ENCODE data around the gene SLIT1.
"Not testable (repeated sequence)": the region's sequence is repeated elsewhere in the genome, so short reads cannot be mapped to it uniquely, and the experiment has no call there.

Gene SLIT1

DNA sequence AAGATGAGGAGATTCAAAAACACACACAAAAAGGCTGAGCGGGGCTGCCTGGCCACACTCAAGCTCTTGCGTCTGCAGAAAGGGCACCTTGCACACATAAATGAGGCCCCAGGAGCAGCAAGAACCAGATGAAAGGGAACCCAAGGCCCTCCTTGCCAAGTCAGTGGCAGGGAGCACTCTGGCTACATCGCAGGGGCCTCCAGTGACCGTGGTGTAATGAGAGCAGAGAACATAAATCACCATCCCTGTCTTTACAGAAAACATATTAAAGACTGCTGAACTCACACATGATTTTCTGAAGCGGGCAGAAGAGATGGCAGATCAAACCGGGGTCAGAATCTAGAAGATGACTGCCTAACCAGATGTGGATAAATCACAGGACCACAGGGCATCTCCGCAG is 80.5 kb downstream of the SLIT1 start:
- DNase-seq, result no peak

DNA sequence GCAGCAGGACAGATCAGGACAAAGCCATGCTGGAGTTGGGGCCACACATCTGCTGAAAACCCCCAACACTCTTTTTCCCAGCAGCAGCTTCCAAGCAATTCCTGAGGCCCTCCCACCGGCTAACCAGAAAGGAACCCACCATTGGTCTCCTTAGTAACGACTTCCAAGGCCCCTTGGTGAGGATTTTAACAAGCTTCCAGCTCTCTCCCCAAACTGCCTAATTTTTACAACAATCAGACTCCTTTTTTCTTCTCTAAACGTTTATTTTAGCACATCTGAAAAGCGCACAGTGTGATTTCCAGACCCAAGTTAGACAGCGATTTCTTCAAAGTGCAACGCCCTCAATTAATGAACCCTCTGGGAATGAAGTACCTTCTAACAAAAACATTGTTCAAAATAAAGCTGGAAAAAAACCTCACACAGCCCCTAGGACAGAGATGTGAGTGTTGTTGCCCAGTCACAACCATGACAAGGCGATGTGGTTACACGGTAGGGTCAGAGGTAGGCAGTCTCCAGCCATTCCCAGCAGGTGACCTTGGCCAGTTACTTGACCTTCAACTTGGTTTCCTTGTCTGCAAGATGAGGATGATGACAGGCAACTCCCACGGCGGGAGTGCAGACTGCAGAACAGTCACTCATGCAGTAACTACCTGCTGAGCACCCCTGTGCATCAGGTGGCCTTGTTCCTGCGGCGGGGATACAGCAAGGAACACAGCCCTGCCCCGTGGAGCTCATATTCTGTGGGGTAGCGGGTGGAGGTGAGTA is 82.3 kb downstream of the SLIT1 start:
- no peak for DNase-seq

DNA sequence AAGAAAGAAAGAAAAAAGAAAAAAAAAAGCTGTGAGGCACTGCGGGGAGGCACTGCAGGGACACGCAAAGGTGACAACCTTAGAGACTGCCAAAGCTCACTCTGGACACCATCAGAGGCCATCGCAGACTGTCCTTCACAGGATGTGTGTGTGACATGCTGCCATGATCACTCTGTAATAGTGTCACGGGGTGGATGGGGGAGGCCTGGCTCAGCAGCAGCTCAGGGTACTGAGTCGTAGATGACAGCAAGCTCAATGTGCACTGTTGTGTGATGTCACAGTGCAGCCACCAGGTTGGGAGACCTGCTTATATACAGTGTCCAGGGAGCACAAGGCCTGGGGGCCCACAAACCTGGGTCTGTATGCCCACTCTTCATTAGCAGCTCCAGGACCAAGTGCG is 83.3 kb downstream of the SLIT1 start:
- no peak for DNase-seq

DNA sequence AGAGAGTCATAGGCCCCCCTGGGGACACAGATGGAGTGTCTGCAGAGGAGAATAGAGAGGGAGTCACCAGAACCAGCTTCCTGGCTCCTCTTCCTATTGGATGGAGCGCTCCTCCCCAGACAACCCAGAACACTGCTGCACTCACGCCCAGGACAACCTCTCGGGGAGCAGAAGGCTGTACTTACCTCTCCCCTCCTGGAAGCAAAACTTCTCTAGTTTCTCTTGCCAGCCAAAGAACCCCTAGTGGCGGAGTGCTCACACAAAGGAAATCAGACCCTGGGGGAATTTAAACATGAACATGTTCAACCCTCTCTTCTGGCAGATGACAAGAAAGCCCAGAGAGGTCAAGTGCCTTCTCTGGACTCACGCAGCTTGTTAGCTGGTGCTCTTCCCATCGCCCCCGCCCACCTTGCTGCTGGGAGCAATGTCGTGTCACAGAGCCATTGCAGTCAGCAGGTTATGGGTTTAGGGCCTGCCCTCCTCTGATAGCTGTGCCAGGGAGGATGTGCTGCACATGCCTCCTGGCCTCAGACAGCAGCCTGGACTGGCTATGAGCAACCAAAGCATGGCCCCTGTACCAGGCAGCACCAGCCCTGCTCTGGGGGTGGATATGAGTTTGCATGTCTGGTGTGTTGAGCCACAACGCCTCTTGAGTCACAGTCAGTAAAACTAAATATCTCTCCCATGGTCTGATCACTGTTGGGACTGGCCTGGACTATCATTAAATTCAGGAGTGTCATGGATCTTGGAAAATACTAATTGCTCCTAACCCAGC is 84.4 kb downstream of the SLIT1 start:
- no peak for DNase-seq

DNA sequence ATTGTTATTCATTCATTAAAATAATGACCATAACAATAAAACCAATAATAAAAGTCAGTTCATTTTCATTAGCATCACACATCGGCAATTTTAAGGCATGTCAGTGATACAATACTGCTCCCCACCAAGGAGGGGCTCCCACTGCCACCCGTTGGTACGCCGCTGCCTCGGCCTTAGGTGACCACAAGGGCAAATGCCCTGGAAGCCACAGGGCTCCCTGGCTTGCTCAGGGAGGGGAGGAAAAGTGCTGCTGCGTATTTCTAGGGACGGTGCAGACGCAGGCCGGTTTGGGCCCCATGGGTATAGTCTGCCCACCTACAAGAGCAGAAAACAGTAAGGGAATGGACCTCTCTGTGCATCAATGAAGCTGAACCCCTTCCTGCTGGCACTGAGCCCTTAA is 85.1 kb downstream of the SLIT1 start:
- DNase-seq, result no peak

DNA sequence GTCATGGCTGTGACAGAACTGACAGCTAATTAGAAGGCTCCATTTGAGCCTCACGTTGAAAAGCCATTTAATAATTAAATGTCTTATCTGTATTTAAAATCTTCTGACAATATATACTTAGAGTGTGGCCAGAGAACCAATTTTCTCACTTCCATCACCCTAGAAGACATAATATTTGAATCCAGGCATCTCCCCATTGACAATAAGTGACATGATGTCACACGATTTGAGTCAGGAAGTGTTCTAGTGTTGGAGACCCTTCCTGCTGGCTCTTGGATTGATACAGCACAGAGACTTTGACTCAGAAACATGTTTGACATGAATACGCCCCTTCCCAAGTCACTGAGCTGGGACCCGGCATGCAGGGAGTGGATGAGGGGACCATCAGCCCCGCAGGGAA is 85.9 kb downstream of the SLIT1 start:
- no peak for DNase-seq

DNA sequence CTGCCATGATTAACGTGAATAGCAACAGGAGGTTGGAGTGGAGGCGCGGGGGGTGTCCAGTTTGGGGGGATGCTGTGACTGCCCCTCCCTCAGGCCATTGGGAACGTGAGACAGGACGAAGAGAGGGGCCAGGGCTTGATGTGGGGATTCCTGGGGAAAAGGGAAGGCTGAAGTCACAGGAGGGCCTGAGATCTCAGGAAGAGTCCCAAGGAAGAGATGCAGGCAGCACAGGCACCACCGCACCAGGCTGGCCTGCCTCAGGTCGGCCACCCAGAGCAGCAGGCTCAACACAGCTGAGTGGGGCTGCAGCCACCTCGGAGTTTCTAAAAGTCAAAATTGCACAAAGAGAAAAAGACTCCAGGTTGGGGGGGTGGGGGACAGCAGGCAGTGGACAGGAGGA is 86.7 kb downstream of the SLIT1 start:
- DNase-seq, result no peak

DNA sequence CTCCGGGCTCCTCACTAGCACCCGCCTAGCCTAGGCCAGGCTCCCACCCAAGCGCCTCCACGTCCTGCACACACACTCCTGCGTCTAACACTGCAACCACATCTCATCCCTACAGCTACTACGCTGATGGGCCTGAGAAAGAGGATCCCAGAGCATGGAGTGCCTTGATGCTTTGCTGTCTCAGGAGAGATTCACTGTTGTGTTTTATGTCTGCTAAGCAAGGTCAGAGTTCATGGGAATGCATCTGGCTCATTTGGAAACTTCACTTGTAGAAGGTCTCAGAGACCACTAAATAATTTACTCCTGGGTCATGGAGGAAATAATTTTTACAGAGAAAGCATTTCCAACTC is 88.7 kb downstream of the SLIT1 start:
- DNase-seq, result no peak

DNA sequence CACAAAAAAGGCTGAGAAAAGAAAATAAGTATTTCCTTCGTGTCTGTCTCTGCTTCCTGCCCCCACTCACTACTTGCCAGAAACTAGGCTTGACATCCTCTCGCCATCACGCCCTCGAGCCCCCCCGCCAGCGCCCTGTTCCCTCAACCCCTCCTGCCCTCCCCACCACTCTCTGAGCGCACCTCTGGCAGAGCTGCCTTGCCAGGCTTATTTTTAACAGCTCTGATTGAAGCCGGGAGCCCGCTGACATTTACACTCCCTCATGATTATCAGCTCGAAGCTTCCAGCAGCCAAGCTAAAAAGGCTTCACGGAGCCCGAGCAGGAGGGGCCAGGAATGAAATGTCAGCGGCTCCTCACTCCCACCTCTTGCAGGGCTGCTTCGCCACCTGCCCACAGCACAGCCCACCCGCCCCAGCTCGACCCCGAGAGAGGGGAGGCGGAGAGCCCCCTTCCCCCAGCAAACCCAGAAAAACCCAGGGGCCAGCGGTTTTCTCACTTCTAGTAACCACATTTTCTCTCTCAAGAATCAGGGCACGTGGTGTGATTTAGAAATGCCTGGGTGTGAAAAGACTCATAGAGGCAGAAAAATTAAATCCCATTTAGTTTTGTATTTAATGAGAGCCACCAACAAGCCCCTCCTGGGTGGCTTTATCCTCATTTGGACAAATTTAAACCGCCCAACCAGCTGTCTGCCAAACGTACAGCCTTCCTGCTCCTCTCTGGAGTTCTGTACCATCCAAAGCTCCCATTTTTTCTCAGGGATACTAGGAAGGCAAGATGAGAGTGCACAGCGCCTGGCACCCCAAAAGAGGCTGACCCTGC is 89.3 kb downstream of the SLIT1 start:
- DNase-seq, result no peak

DNA sequence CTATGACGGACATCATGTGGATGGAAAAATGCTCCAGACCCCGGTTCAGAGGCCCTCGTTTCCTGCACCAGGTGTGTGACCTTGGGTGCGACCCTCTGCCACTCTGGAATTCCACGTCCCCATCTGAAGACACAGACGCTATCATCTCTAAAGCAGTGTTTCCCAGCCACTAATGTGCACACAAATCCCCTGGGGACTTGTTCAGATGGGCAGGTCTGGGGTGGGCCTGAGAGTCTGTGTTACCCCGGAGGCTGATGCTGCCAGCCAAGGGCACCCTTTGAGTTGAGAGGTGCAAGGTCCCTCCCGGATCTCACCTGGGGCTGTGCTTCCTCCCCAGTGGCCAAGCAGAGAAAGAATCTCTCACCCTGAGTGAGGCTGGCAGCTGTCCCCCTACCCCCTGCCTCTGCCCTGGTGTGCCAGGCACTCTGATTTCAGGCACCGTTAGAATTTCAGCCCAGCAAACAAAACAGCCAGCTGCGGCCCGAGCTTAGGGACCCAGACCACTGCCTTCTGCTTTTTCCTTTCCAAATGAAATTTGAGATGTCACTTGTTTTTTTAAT is 90.0 kb downstream of the SLIT1 start:
- DNase-seq, result no peak

DNA sequence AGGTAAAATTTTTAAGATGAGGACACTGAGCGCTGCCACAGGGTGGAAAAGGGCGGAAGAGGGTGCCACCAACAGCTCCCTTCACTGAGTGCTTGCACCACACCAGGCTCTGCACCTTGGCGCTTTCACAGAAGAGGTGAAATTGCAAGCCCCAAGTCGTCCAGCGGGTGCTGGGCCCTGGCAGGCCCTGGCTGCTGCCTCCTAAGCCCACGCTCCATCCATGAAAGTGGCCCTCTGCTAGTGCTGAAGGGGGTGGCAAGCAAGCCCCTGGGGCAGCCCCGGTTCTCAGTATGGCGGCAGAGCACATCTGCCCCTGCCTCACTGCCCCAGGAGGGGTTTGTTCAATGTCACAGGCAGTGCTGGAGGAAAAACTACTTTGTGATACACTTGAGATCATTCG is 95.1 kb downstream of the SLIT1 start:
- no peak for DNase-seq

DNA sequence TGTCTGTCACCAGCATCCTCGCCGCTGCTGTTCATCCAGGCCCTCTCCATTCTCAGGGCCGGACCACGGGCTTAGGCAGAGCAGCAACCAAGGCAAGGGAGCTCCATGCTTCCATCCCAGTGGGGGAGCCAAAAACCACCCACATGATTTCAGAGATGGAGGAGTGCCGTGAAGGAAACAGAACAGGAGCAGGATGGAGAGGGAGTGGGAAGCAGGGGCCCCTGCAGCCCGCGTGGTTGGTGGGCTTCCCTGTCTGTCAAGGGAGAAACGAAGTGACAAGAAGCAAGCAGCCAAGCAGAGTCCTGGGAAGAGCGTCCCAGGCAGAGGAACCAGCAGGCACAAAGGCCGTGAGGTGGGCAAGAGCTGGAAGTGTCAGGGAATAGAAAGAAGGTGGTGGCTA is 95.7 kb downstream of the SLIT1 start:
- no peak for DNase-seq

DNA sequence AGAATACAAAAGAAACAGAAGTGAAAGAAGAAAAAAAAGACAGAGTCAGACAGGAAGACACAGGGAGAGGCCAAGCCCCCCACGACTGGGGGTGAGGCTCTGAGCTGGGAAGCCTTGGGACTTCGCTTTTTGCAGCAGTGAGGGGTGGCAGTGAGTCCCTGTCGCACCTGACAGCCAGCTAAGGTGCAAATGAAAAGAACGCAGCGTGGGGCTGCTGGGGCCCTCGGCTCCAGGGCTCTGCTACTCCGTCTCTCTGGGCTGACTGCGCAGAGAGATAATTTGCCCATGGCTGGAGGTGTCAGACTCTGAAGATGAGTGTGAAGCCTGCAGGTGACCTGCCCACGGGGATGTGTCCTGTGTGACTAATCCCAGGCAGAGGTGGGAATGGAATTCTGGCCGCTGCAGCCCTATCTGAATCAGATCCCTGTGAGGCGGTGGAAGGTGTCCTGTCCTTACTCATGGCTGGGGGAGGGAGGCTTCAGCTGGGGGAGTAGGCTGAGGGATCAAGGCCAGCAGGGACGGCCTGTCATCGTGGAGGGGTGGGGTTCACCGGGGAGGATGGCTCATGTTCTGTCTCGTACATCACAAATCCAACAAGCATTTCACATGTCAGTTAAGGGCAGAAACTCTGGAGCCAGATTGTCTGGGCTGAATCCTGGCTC is 96.4 kb downstream of the SLIT1 start:
- no peak for DNase-seq

DNA sequence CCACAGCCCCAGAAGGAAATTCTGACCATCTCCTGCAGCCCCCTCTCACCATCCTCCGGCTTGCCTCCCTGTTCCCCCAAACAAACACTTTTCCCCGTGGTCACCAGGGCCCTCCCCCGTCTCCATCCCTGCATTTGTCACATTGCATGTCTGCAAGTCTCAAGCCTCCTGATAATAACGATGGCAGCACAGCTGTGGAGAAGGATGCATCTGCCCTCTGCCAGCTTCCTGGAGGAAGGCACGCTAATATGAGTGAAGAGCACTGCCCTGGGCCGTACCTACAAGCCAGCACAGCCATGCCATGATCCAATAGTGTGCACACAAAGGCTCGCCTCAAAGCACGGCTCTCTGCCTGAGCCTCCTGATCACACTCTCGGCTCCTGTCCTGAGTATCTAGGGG is 98.5 kb downstream of the SLIT1 start:
- DNase-seq, result no peak

DNA sequence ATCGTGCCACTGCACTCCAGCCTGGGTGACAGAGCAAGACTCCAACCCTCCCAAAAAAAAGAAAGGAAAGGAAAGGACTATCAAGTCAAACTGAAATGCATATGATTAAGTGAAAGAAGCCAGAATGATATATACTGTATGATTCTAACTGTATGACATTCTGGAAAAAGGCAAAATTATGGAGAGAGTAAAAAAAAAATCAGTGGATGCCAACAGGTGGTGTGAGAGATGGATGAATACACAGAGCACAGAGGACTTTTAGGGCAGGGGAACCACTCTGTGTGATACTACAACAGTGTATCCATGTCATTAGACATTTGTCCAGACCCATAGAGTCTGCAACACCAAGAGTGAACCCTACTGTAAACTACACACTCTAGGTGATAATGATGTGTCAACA is 99.2 kb downstream of the SLIT1 start:
- no peak for DNase-seq

DNA sequence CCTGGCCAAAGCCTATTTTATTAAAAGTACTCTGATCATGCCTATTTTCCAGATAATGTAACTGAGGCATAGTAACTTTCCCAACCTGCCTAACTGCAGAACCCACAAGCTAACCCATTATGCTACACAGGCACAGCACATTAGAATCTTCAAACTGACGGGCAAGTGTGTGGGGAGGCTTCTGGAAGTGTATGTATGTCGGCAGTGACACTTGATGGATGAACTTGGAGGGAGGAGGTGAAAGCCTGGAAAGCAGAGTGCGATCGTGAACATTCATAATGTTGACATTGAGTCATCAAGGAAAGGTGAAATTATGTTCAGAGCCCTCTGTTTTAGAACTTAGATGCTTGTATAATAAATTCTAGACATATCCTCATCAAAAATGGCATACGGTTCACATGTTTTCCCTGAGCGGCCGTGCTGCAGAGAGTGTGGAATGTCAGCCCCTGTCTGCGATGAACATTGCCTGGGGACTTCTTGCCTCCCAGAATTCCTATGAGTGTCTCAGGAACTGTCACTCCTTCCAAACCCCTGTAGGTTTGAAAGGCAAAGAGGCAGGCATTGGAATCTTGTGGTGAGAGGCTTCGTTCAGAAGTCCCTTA is 102.4 kb downstream of the SLIT1 start:
- DNase-seq, result no peak

DNA sequence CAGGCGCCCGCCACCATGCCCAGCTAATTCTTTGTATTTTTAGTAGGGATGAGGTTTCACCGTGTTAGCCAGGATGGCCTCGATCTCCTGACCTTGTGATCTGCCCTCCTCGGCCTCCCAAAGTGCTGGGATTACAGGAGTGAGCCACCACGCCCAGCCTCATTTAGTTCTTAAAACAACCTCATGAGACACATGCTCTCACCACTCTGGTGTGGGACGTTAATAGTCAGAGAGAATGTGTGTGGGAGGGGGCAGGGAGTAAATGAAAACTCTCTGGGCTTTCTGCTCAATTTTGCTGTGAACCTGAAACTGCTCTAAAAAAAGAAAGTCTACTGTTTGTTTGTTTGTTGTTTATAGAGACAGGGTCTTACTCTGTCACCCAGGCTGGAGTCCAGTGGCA is 103.2 kb downstream of the SLIT1 start:
- DNase-seq, result not testable (repeated sequence)

DNA sequence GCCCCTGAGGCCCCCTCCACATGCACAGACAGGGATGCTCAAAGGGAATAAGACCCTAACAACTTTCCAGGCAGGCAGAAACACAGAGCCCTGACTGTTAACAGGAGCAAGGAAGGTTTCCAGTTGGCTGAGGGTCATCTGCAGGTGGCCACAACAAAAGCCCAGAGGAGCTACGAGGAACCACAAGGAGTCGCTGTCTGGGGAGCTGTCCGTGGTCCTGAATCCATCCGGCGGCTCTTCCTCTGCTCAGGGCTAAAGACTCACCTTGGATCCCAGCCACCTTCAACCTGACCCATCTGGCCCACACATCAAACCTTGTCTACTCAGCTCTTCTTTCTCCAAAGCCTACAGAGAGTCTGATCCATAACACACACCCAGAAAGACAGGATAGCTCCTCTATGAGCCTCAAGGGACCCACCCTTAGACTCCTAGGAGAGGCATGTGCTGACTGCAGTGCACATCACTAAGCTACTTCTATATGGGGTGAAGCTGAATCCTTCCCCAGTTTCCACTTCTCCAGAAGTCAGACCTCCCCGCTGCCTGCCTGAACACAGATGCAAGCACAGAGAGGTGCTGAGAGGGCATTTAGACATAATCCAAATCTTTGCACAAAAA is 104.0 kb downstream of the SLIT1 start:
- no peak for DNase-seq

DNA sequence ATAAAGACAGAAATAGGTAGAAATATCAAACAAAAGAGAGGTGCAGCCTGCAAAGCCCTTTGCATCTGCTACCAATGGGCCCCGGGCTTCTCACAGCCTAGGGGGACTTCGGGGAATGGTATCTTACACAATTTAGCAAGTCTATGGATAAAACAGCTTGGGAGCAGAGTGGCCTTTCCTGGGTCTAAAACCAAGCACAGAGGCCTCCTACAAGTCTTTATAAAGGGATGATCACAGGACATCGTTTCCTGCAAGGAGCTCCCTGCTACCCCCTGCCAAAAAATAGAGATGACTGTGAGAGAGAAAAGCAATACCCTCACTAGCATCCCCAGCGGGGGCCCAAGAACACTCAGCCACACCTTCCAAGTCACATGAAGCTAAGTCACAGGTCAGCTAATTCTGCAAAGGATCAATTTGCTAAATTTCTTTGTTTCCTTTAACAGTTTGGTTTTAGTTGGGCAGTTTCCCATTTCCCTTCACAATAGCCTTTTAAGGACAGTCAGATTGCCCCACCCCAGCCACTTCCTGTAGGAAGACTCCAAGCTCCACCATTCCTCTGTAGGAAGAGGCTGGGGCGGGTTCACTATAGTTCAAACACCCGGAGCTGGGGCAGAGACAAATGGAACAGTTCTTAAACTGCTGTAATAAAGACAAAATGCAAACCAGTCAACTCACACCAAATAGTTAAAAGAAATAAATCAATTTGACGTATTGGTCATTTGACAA is 105.5 kb downstream of the SLIT1 start:
- no peak for DNase-seq

DNA sequence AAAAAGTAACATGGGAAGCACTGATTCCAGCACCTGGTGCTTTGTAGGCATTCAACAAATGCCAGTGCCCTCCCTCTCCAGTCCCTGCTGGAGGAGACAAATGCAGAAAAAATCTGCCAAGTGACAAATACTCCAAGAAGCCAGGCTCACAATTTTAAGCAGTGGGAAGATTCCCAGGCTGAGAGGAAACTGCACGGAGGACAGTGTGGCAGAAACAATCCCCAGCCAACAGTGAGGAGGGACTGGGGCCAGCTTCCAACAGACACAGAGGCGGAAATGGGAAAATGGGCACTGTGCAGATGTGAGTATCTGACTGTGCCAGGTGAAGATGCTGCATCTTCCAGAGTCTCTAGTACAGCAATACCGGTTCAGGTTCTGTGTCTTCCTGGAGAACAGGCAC is 106.3 kb downstream of the SLIT1 start:
- no peak for DNase-seq

DNA sequence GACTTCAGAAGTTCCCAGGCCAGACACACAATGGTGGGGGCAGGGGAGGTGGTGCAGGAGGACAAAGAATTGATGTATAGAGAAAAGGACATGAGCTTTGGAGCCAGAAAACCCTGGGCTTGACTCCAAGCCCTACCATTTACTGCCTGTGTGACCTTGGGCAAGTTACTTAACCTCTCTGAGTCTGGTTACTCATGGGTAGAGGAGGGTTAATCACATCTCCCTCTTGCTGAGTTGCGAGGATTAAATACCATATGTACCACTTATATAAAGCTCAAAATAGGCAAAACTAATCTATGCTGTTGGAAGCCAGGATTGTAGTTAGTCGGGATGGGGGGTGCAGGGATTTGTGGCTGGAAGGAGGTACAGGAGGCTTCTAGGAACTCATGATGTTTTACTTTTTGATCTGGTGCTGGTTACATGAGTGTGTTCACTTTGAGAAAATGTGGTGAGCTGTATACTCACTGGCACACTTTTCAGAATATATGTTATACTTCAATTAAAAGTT is 106.8 kb downstream of the SLIT1 start:
- no peak for DNase-seq

Measured in NCI-H526 treated with DMSO at 0.1 percent for 48 hours (cell line).